PC-3 (cell line): Measurements from ENCODE around the gene MSL2. TPM values are rescaled to one million over a fixed set of nuclear protein-coding genes. Genes with fewer than 3 reads are reported as not detected.

Experiments
- ATAC-seq: fragments of 200-7000 bp; cut with Tn5 transposase; 2 replicates; pipeline ENCODE4 v1.9.1; 2020; ENCODE audit warnings: mild to moderate bottlenecking, moderate library complexity
- BruUV-seq: library from RNA; stranded (reverse); fragments of 400-500 nt; replicated peaks from 2 replicates; lab custom pipeline; 2021; lab: Mats Ljungman, UMichigan
- CTCF ChIA-PET: fragments of 300-600 bp; sonication (Branson Sonifier 250); formaldehyde crosslinking; loops from one replicate; lab custom pipeline; 2022; ENCODE audit warnings: antibody characterized with exemption; lab: Charles Lee
- POLR2A ChIA-PET: fragments of 300-600 bp; sonication (Branson Sonifier 250); formaldehyde crosslinking; loops from one replicate; lab custom pipeline; 2022; ENCODE audit warnings: antibody characterized with exemption; ENCODE audit not compliant: unreplicated experiment; lab: Charles Lee
- DNase-seq: peaks from one replicate; pipeline ENCODE4 v3.0.0-alpha.2; 2015
- H2AFZ ChIP-seq: fragments of 300-600 bp; sonication (generic); 2 replicates; pipeline ENCODE4 v1.6.0; 2016; ENCODE audit warnings: antibody characterized with exemption, low read length
- H3F3A ChIP-seq: fragments of 300-600 bp; sonication (generic); one replicate; pipeline ENCODE4 v1.6.0; 2017; ENCODE audit warnings: antibody characterized with exemption, low read length, control low read depth, mild to moderate bottlenecking; ENCODE audit not compliant: unreplicated experiment
- H3K27ac ChIP-seq: fragments of 300-600 bp; sonication (generic); 2 replicates; pipeline ENCODE4 v1.5.1; 2016; ENCODE audit warnings: mild to moderate bottlenecking, low read length
- H3K27me3 ChIP-seq: fragments of 300-600 bp; sonication (generic); 2 replicates; pipeline ENCODE4 v1.6.1; 2016; ENCODE audit warnings: low read length, mixed read lengths
- H3K36me3 ChIP-seq: fragments of 300-600 bp; sonication (generic); 2 replicates; pipeline ENCODE4 v1.6.1; 2016; ENCODE audit warnings: low read depth, mixed run types, low read length, mixed read lengths
- H3K4me1 ChIP-seq: fragments of 300-600 bp; sonication (generic); 2 replicates; pipeline ENCODE4 v1.5.1; 2016; ENCODE audit warnings: low read length; ENCODE audit not compliant: insufficient read depth
- H3K4me2 ChIP-seq: fragments of 300-600 bp; sonication (generic); 2 replicates; pipeline ENCODE4 v1.6.0; 2016; ENCODE audit warnings: low read length
- H3K4me3 ChIP-seq: fragments of 300-600 bp; sonication (generic); 2 replicates; pipeline ENCODE4 v1.5.1; 2016; ENCODE audit warnings: mild to moderate bottlenecking, low read length, mixed read lengths
- H3K79me2 ChIP-seq: fragments of 300-600 bp; sonication (generic); 2 replicates; pipeline ENCODE4 v1.6.1; 2017; ENCODE audit warnings: low read length, mixed read lengths
- H3K9ac ChIP-seq: fragments of 300-600 bp; sonication (generic); 2 replicates; pipeline ENCODE4 v1.6.0; 2016; ENCODE audit warnings: mild to moderate bottlenecking, low read length
- H3K9me2 ChIP-seq: fragments of 300-600 bp; sonication (generic); replicated peaks from 2 replicates; pipeline ENCODE4 v1.6.1; 2016; ENCODE audit warnings: mixed run types, low read length, mixed read lengths
- H3K9me3 ChIP-seq: fragments of 300-600 bp; sonication (generic); 2 replicates; pipeline ENCODE4 v1.6.1; 2016; ENCODE audit warnings: low read length, mixed read lengths
- H4K20me1 ChIP-seq: fragments of 300-600 bp; sonication (generic); 2 replicates; pipeline ENCODE4 v1.6.1; 2016; ENCODE audit warnings: low read length, mixed read lengths
- EZH2 ChIP-seq: fragments of 300-600 bp; sonication (generic); IDR thresholded peaks from one replicate; pipeline ENCODE4 v1.6.1; 2017; ENCODE audit warnings: antibody characterized with exemption, mild to moderate bottlenecking, low read length; ENCODE audit not compliant: unreplicated experiment
- EZH2phosphoT487 ChIP-seq: fragments of 300-600 bp; sonication (generic); IDR thresholded peaks from 2 replicates; pipeline ENCODE4 v1.6.1; 2018; ENCODE audit warnings: mild to moderate bottlenecking, antibody characterized with exemption, low read length, borderline replicate concordance
- intact Hi-C: fragments of 100-400 bp; cut with micrococcal nuclease; formaldehyde crosslinking; loops from 2 replicates; pipeline ENCODE4 v1.9.0; 2023
- total RNA-seq: library from RNA; depleted of rRNA; stranded (reverse); fragments of >200 nt; gene quantifications from 2 replicates; pipeline ENCODE4 v1.2.3, GENCODE V29; 2014
- TF ChIP-seq, protein P1 (sequence below): fragments of 300-600 bp; sonication (generic); conservative IDR thresholded peaks from 2 replicates; pipeline ENCODE4 v1.5.1; 2017; ENCODE audit warnings: antibody characterized with exemption, low read depth, mild to moderate bottlenecking, low read length

Gene MSL2
- total RNA-seq, 1 experiment from 2014 or later = 7.9 TPM

DNA sequence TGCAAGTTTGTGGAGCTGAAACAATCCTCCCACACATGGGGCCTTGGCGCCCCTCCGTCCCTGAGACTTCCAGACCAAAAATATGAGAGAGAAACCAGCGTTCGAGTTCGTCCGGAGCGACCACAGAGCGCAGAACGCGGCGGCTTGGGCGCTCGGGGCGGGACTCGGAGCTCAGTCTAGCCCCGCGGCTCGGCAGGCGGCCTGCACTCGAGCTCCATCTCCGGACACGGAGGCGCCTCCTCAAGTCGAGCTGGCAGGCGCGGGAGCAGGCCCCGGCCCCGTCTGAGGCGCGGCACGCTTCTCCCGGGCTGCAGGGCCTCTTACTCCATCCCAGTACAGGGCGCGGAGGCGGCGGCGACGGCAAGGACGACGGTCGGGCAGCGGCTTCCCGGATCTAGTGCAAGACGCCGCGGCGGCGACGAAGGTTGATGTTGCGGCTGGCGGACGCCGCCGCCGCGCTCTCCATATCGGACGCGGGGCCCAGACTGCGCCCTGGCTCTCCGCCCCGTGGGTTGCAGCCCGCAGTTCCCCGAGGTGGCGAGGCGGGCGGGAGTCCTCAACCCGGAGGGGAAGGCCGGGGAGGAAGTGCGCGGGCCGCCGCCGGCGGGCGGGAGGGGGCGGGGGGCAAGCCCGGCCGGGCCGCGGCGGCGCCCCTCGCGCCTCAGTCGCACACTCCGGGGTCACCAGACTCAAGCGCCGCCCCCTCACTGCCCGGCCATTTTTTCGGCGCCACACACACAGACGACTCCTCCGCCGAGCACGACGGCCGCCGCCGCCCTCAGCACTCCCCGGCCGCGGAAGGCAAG lies 674 bp downstream of the MSL2 start:
- Histone ChIP-seq H3K27me3 (no peaks in the 10 kb centered on the region), H3F3A (no peaks in the 10 kb centered on the region), H3K79me2 (peaks cover 56% of the 10 kb centered on the region), H4K20me1 (peaks cover 48% of the 10 kb centered on the region), H3K9ac (peak overlapping the region; percentile 98), H2AFZ (peak overlapping the region; percentile 78), H3K4me1 (peaks cover 18% of the 10 kb centered on the region), H3K27ac (peak overlapping the region; percentile 98), H3K9me2 (no peaks in the 10 kb centered on the region), H3K36me3 (no peaks in the 10 kb centered on the region), H3K4me2 (peak overlapping the region; percentile 86), H3K4me3 (peak overlapping the region; percentile 100), H3K9me3 (no peaks in the 10 kb centered on the region)
- intact Hi-C loops = loop anchor here (1.0 to 2.0 kb wide), 3 partner anchors 43 to 117 kb away; partner anchors contain the start of gene PCCB
- peak; percentile 27 for ATAC-seq
- TF ChIP-seq, protein P1, sequence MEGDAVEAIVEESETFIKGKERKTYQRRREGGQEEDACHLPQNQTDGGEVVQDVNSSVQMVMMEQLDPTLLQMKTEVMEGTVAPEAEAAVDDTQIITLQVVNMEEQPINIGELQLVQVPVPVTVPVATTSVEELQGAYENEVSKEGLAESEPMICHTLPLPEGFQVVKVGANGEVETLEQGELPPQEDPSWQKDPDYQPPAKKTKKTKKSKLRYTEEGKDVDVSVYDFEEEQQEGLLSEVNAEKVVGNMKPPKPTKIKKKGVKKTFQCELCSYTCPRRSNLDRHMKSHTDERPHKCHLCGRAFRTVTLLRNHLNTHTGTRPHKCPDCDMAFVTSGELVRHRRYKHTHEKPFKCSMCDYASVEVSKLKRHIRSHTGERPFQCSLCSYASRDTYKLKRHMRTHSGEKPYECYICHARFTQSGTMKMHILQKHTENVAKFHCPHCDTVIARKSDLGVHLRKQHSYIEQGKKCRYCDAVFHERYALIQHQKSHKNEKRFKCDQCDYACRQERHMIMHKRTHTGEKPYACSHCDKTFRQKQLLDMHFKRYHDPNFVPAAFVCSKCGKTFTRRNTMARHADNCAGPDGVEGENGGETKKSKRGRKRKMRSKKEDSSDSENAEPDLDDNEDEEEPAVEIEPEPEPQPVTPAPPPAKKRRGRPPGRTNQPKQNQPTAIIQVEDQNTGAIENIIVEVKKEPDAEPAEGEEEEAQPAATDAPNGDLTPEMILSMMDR = no peak
- no peak for TF ChIP-seq EZH2phosphoT487
- DNase-seq = peak; percentile 51
- BruUV-seq = no TSS peak
- POLR2A ChIA-PET = interaction anchor here (0.7 kb wide), 1 partner anchor 105 kb away, joined by 4 read pairs; no protein-coding TSS in a partner anchor
- CTCF ChIA-PET = no interaction called here

DNA sequence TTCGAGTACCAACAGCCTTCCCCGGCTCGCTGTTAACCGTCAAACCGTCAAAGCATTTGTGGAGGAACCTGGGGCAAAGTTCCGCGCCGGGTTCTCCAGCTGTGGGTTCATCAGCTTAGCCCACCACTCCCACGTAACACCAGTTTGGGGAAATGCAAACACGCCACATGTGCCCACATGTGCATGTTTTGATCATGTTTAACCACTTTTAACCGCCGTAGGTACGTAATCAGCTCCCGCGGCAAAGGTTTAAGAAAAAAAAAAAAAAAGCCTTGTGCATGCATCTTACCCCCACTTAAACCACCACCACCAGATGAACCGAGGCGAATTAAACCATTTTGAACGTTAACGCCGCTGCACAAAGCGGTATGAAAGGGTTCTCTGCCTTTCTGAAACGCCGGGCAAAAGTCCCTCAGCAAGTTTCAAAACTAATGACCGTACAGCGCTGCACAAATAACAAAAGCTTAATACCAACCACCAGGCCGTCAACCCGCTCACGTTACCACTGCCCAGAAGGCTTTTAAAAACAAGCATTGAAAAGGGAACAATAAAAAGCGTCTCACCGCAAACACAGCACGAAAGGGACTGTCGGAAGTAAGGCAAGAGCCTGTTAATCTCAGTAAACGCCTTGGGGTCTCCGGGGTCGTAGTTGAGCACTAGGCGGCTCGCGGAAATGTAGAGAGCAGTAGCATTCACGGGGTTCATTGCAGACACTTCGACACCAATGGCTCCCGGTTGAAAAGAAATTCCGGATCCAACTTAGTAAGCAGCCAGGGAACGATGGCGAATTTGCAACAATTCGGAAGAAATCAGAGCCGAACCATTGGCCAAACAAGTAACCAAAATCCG lies 1.5 kb downstream of the MSL2 start:
- no peak for DNase-seq
- Histone ChIP-seq H3K36me3 (no peaks in the 10 kb centered on the region), H4K20me1 (peaks cover 56% of the 10 kb centered on the region), H3K9ac (peak overlapping the region; percentile 98), H3K79me2 (peaks cover 64% of the 10 kb centered on the region), H3K4me1 (peaks cover 18% of the 10 kb centered on the region), H3K27ac (peak overlapping the region; percentile 98), H3K9me3 (no peaks in the 10 kb centered on the region), H3K4me3 (peak overlapping the region; percentile 100), H3K4me2 (peak overlapping the region; percentile 86), H2AFZ (no peak overlapping the region), H3F3A (no peaks in the 10 kb centered on the region), H3K9me2 (no peaks in the 10 kb centered on the region), H3K27me3 (no peaks in the 10 kb centered on the region)
- ChIA-PET POLR2A (interaction anchor here (0.9 kb wide), 1 partner anchor 44 kb away, joined by 8 read pairs; no protein-coding TSS in a partner anchor), CTCF (no interaction called here)
- ATAC-seq = no peak
- TF ChIP-seq EZH2phosphoT487 = no peak
- TF ChIP-seq EZH2 = no peak
- TF ChIP-seq, protein P1 = no peak
- intact Hi-C loops = no loop called here
- BruUV-seq = no TSS peak
